ENCODE measurements around the gene FOXD3. TPM values are rescaled to one million over a fixed set of nuclear protein-coding genes. Genes with fewer than 3 reads are reported as not detected.

FOXD3 gene
- total RNA-seq, 2 donors from 2014 or later: 0.48 to 1.1 TPM

DNA sequence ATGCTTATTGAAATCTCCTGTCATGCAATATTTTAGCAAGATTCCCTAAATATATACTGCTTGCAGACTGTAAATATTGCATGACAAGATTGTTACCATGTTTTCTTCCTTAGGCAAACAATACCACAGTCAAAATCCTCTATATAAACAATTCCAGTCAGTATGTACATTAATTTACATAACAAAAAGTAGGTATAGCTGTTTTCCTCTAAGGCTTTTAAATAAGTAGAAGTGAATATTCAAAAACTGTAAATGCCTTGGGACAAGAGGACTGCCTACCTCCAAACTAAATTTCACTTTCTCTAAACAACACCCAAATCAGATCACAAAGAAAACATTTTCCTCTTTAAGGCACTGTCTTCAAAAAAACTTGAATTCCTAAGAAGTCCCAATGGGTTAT is 17.3 kb upstream of the FOXD3 start:
- Histone ChIP-seq H3K27ac (no peak overlapping the region), H3K27me3 (no peaks in the 10 kb centered on the region), H3K36me3 (no peaks in the 10 kb centered on the region), H3K4me1 (no peaks in the 10 kb centered on the region), H3K9me3 (no peaks in the 10 kb centered on the region), H3K4me3 (no peak overlapping the region)
- TF ChIP-seq, protein P1, sequence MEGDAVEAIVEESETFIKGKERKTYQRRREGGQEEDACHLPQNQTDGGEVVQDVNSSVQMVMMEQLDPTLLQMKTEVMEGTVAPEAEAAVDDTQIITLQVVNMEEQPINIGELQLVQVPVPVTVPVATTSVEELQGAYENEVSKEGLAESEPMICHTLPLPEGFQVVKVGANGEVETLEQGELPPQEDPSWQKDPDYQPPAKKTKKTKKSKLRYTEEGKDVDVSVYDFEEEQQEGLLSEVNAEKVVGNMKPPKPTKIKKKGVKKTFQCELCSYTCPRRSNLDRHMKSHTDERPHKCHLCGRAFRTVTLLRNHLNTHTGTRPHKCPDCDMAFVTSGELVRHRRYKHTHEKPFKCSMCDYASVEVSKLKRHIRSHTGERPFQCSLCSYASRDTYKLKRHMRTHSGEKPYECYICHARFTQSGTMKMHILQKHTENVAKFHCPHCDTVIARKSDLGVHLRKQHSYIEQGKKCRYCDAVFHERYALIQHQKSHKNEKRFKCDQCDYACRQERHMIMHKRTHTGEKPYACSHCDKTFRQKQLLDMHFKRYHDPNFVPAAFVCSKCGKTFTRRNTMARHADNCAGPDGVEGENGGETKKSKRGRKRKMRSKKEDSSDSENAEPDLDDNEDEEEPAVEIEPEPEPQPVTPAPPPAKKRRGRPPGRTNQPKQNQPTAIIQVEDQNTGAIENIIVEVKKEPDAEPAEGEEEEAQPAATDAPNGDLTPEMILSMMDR (IDR thresholded peaks at IDR 0.05): no peak
- DNase-seq (ENCODE audit: low spot score): no peak

DNA sequence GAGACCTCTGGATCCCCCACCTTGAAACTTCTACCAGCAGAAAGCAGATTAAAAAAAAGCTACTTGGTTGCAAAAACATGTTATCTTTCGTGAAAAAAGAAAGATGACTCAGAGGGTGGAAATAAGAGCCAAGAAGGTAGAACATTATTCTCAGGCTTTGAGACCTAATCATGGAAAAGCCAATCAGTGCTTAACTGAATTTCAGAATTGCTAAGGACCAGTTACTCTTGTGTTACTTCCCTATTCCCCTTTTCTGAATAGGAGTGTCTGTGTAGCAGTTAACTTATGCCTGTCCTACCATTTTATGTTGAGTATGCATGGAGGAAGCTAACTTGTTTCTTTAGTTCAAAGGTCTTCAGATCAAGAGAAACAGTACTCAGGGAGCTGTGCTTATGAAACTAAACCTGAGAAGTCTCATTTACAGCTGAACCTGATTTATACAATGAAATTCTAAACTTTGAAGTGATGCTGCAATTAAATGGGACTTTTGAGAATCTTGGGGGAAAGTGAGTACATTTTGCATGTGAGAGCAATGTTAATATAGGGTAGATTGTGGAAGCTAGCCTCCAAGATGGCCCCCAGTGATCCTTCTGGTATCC is 15.1 kb upstream of the FOXD3 start:
- Histone ChIP-seq H3K4me3 (no peak overlapping the region), H3K9me3 (no peaks in the 10 kb centered on the region), H3K4me1 (no peaks in the 10 kb centered on the region), H3K36me3 (no peaks in the 10 kb centered on the region), H3K27me3 (no peaks in the 10 kb centered on the region), H3K27ac (no peak overlapping the region)
- DNase-seq (ENCODE audit: low spot score): no peak
- TF ChIP-seq, protein P1 (IDR thresholded peaks at IDR 0.05): no peak

DNA sequence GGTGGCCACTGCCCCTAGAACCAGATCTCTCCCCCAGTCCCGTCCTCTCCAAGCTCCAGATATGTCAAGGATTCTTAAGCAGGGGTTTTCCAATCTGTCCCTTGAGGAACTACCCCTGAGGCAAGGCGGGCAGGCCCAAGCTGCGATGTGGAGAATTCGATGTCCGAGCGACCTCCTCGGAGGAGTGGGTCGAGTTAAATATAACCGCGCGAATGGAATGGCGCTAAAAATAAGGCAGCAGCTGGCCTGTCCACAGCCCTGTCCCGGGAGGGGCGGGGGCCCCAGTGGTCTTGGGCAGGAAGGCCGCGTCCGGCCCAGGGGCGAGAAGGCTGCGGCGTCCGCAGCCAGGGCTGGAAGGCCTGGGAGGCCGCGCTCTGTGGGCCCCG is 5.8 kb upstream of the FOXD3 start:
- TF ChIP-seq, protein P1 (IDR thresholded peaks at IDR 0.05): no peak
- DNase-seq (ENCODE audit: low spot score): no peak
- peaks cover 0 to 33% of the 10 kb centered on the region in 2 donors for H3K4me1 ChIP-seq
- peaks cover 54 to 63% of the 10 kb centered on the region in 2 donors for H3K27me3 ChIP-seq
- peak overlapping the region in 1 of 2 donors; percentile 44 for H3K4me3 ChIP-seq
- no peak overlapping the region for H3K27ac ChIP-seq
- no peaks in the 10 kb centered on the region for H3K36me3 ChIP-seq
- H3K9me3 ChIP-seq: no peaks in the 10 kb centered on the region

DNA sequence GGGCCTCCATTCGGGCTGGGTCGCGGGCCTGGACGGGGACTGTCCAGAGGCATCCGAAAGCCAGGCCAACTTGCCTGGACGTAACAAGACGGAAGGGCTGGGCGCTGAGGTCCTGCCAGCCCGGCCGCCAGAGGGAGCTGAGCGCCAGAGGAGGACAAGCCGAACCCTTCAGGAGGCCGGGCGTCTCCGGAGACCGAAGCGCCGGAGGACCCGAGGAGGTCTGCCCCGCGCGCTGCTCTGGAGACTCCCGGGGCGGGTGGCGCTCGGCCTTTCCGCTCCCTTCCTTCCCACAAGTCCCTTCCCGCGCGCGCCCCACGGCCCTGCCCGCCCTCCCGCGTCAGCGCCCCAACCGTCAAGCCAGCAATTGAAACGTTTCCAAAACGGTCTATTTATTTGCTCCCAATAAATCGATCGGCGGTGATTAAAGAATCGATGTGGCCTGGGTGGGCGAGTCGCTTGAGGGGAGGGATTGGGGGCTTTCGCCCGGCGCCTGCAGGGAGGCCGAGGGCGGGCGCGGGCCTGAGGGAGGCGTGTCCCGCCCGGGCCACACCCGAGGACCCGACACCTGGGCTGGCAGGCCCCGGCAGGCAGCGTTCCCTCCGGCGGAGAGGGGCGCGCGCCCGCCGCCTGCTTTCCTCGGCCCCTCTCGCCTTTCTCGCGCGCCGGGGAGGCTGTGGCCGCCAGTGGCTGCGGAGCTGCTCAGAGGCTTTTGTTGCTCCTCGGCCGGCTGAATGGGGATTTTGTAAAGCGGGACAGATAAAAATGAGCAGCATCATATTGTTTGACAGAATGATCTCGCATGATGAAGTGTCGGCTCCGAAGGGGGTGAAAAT is 5.2 kb upstream of the FOXD3 start:
- H3K4me1 ChIP-seq: peaks cover 0 to 39% of the 10 kb centered on the region in 2 donors
- no peak for DNase-seq (ENCODE audit: low spot score)
- peak overlapping the region; percentile 31 to 44 for H3K4me3 ChIP-seq
- H3K36me3 ChIP-seq: no peaks in the 10 kb centered on the region
- H3K9me3 ChIP-seq: no peaks in the 10 kb centered on the region
- TF ChIP-seq, protein P1 (IDR thresholded peaks at IDR 0.05): peak; percentile 20 to 53
- peaks cover 60 to 68% of the 10 kb centered on the region in 2 donors for H3K27me3 ChIP-seq
- no peak overlapping the region for H3K27ac ChIP-seq

DNA sequence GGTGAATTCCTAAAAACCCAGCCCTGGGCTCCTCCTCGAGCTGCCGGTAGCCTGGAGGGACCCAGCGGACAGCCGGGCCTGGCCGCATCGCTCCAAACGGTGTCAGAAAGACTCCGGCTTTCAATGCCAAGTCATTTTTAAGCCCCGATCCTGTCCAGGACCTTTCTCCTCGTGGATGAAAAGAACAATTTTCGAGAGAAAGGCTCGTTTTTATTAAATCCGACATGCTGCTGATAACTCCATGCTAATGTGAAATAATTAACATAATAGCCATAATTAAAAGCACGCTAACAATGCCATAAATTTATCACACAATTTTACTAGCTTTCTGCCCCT is 4.6 kb upstream of the FOXD3 start:
- peaks cover 66 to 74% of the 10 kb centered on the region in 2 donors for H3K27me3 ChIP-seq
- no peaks in the 10 kb centered on the region for H3K36me3 ChIP-seq
- DNase-seq (ENCODE audit: low spot score): no peak
- H3K4me1 ChIP-seq: peaks cover 0 to 45% of the 10 kb centered on the region in 2 donors
- TF ChIP-seq, protein P1 (IDR thresholded peaks at IDR 0.05): no peak
- H3K9me3 ChIP-seq: no peaks in the 10 kb centered on the region
- no peak overlapping the region for H3K27ac ChIP-seq
- peak overlapping the region; percentile 31 to 44 for H3K4me3 ChIP-seq
